NCI-H69 (cell line): ENCODE measurements around the gene FN3K.

Source experiments
- DNase-seq: peaks from one replicate; lab custom pipeline; 2025; lab: John Stamatoyannopoulos, UW

FN3K gene

DNA sequence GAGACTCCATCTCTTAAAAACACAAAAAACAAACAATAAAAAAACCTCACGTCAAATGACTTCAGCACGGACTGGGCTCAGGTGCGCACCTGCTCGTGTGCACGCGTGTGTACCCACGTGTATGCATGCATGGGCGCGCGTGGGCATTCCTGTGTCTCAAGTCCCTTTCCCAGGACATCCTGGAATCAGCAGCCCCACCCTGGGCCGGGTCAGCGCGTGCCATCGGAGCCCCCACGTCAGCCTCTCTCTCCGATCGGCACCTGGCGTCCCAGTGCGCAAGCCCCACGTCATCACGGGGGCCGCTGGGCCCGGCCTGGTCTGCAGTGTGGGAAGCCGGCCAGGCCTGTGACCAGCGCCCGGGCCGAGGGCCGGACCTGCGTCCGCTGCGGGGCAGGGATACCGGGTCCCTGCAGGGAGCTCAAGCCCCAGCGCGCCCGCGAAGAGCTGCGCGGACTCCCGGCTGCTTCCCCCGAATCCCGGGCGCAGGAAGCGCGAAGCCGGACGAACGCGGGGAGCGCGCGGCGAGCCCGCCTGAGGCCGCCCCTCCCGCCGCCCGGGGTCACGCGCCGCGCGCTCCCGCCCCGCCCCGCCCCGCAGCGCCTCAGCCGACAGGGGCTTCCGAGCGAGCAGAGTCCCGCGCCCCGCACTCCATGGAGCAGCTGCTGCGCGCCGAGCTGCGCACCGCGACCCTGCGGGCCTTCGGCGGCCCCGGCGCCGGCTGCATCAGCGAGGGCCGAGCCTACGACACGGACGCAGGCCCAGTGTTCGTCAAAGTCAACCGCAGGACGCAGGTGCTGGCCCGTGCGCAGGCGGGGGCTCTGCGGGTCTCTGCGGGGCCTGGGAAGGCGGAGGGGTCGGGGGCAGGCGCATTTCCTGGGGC is at the start of gene FN3K:
FN3K (plus strand) TSS at position 629 of the 880 bp plus-strand sequence; CDS start at position 651, 22 bp downstream.
- DNase-seq: peak; percentile 86

DNA sequence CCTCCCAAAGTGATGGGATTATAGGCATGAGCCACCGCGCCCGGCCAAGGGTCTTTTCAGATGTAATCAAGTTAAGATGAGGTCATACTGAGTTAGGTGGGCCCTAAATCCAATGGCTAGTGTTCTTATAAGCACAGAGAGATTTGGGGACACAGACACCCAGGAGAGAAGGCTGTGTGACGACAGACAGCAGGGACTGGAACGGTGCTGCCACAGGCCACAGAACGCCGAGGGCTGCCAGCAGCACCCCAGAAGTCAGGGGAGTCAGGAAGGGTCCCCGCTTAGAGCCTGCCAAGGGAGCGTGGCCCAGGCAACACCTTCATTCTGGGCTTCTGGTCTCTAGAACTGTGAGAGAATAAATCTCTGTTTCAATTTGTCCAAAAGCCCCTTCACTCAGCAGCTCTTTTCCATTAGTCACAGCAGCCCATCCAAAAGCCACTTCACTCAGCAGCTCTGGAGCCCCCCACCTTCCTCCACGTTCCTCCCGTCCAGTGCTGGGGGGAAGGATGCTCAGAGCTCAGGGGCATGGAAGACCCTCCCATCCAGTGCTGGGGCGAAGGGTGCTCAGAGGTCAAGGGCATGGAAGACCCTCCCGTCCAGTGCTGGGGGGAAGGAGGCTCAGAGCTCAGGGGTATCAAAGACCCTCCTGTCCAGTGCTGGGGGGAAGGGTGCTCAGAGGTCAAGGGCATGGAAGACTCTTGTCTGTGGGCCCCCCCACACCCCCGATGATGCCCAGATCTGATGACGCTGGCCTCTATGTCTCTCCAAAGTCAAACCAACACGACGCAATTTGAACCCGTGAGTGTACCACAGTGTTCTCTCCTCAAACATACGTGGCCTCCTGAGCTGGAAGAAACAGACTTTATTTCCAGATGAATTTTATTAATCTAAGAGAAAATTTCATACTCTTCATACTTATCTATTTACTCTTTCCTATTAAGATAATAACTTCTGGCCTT is 48.8 kb upstream of the FN3K start:
- no peak for DNase-seq

DNA sequence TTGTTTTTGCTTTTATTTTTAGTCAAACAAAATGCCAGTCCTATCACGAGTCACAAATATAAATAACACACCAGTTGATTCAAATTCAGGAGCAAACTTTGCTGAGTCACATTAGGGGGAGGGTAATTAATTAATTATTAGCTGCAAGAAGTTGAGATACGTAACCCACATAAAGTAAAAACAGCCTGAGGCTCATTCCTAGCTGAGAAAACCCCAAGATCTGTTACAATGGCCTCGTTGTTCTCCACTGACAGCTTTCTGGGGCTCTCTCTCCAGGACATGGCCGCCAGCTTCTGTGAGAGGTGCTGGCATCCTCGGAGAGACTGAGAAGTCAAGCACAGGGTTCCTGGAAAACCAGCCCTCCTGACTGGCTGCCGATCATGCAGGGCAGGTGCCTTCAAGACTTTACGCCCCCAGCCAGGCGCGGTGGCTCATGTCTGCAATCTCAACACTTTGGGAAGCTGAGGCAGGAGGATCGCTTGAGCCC is 48.0 kb upstream of the FN3K start:
- DNase-seq: no peak

- no peak for DNase-seq
Measured at GRCh38 chr17:82687871-82688270, 47.5 kb upstream of the FN3K start.

GRCh38 chr17:82689077-82689476 is 46.3 kb upstream of the FN3K start:
- DNase-seq: no peak

DNA sequence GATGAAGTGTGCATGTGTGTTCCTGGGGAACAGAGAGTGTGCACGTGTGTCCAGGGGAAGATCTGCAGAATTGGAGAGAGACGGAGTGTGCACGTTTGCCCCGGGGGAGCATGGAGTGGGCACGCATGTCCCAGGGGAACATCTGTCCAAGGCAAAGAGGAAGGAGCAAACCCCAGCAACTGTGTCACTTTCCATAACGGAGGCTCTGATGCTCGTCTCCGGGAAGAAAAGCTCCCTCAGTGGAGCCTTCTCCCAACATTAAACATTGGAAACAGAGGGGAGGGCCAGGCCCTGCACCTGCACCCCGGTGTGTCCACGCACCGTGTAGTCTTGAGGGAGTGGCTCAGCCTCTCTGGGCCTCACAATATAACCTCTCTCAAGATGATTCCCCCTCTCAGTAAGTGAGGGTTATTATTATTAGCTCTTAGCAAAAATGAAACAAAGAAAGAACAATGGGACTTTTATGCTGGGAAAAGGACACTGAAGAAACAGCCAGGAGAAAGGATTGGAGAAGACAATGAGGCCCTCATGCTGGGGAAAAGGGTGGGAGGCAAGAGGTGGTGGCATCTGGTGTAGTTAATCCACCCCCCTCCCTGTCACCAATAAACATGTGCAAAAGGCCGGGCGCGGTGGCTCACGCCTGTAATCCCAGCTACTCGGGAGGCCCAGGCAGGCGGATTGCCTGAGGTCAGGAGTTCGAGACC is 44.5 kb upstream of the FN3K start:
- no peak for DNase-seq

DNA sequence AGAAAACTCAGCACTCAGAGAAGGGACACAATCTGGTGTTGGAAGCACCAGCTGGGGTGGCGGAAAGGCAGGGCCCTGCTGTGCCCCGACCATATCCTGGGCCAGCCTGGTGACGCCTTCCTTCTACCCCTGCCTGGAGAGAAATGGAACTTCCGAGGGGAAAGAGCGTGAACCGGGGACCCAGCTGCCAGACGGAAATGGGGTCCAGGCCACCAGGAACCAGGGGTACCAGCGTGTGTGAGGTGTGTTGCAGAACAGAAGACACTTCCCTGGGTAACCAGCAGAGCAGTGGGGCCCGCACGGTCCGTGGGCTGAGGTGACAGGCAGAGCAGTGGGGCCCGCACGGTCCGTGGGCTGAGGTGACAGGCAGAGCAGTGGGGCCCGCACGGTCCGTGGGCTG is 43.7 kb upstream of the FN3K start:
- no peak for DNase-seq

DNA sequence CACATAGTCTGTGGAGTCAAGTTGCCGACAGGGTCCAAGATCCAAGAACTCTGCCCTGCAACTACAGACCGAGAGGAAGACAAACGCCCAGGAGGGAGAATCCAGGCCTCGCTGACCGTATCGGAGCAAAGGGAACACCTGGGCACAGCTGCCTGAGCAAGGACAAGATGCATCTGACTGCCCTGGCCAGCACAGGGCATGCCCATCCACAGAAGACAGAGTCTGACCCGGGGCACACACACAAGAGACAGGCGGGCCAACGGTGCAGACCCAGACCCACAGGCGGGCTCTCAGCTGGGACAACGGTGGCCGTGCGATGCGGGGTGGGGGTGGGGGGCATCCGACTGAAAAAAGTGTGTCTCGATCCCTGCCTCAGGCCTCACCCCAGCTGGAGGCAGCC is 43.1 kb upstream of the FN3K start:
- DNase-seq: no peak

DNA sequence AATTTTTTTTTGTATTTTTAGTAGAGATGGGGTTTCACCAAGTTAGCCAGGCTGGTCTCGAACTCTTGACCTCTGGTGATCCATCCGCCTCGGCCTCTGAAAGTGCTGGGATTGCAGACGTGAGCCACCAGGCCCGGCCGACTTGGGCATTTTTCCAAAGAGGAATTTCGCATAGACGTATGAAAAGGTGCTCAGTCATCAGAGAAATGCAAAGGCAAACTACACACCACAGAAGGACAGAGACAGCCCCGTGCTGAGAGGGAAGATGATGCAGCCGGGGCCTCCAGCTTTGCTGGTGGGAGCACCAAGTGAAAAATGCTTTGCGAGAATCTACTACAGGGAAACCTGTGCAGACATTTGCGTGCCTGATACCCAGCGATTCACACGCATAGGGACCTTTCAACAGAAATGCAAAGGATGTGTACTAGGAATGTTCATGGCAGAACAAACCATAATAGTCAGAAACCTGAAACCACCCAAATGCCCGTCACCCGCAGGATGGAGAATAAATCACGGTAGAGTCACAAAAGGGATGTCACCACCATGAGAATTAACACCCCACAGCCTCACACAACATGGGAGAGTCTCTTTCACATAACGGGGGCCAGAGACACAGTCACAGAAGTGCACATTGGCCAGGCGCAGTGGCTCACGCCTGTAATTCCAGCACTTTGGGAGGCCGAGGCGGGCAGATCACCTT is 42.1 kb upstream of the FN3K start:
- DNase-seq: no peak

DNA sequence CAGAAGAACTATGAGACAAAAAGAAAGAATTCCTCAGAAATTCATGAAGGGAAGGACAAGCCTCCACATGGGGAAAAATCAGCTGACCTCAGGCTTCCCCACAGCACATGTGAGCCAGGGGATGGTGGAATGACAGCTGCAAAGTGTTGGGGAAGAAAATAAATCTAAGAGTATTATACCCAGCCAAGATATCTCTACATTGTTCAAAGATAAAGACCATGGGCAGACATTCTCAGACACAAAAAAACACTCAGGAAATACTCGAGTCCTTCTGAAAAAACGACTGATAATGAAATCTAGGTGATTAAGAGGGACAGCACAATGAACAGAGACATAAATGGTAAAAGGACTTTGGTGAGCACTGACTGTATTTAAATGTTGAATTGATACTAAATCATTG is 40.8 kb upstream of the FN3K start:
- DNase-seq: no peak

GRCh38 chr17:82696259-82696658 is 39.2 kb upstream of the FN3K start:
- DNase-seq: no peak

DNA sequence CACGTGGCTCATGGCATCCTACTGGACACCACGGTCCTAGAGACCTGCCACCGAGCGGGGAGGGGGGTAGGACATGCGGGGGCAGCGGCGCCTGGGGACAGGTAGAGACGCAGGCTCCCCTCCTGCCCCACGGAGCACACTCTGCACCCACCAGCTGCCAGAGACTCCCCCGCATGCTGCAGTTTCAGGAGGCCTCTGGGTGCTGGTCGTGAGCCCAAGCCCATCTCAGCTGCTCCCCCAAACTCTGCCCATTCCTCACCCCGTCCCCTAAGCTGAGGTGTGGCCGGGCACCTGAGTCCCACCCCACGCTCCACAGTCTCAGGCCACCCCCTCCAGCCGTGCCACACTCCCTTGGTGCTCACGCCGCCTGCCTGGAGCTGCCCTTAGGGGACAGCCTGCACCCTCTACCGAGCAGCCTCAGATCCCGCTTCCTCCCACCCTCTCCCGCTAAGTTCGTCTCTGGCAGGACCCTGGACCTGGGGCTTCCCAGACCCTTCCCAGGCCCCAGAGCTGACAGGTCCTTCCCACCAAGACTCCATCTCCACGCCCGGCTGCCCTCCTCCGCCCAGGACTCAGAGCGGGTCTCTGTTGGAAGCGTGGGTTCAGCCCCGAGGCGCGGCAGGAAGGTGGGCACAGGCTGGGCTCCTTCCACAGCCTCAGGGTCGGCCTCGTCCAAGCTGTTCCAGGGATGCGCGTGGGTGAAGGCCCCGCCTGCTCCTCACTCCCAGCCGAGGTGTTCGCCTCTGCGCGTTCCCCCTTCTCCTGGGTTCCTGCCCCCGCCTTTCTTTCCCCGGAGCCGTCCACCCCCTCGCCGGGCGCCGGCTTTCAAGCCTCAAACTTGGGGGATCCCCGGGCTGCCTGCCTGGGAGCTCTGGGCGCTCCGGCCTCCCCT is 38.3 kb upstream of the FN3K start:
- DNase-seq: peak; percentile 30

GRCh38 chr17:82697808-82698064 is 37.7 kb upstream of the FN3K start:
- DNase-seq: no peak

DNA sequence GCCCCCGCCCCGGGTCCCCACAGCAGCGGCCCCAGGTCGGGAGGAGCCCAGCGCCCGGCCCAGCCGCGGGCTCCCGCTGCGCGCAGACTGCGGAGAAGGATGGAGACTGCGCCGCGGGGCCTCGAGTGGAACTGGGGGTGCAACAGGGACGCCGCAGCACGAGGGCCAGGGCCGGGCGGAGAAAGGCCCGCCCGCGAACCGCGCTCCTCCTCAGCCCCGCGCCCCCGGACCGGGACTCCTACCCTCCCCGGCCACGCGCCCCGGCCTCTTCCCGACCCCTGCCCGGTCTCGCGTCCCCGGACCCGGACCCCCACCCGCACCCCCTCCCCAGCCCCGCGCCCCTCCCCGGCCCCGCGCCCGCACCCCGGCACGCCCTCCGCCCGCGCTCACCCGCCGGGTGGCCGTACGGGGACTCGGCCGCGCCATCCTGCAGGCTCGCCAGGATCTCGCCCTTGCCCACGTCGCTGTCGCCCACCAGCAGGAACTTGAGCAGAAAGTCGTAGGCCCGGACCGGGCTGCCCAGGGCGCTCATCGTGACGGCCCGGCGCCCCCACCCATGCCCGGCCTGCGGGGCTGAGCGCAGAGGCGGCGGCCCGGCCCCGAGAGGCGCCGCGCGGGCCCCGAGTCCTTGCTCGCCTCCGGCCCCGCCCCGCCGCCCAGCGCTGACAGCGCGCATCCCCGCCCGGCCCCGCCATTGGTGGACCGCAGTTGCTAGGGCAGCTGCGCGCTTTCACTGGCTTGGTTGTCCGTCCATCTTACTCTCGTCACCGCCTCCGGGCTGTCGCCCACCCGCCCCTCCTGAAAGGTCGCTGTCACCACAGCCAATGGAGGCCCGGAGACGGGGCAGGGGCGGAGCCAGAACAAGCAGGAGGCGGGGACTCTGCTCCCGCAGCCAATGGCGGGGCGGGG is 37.1 kb upstream of the FN3K start, which contains the start of gene RAB40B:
RAB40B (minus strand) TSS at position 634 of the 909 bp plus-strand sequence; CDS start at position 532, 102 bp downstream.
- peak; percentile 99 for DNase-seq

DNA sequence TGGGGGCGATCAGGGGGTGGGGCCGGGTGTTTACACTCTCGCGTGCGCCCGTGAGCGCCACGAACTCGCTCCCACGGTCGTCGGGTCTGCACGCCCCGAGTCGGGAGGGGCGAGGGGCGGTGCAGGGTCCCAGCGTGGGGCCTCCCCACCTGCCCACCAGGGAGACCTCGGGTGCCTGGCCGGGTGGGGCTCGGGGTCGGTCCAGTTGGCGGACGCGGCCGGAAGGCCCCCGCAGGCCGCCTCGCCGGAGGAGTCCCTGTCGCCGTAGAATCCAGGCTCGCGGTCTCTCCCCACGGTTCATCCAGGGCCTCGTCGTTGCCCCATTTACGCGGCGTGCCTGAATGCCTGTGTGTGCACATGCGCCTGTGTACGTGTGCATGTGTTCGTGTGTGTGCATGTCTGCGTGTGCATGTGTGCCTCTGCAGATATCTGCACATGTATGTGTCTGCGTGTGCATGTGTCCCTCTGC is 36.4 kb upstream of the FN3K start:
- peak; percentile 82 for DNase-seq

GRCh38 chr17:82699551-82699950 is 35.9 kb upstream of the FN3K start:
- DNase-seq: no peak

GRCh38 chr17:82702231-82702927 is 33.0 kb upstream of the FN3K start:
- DNase-seq: no peak

DNA sequence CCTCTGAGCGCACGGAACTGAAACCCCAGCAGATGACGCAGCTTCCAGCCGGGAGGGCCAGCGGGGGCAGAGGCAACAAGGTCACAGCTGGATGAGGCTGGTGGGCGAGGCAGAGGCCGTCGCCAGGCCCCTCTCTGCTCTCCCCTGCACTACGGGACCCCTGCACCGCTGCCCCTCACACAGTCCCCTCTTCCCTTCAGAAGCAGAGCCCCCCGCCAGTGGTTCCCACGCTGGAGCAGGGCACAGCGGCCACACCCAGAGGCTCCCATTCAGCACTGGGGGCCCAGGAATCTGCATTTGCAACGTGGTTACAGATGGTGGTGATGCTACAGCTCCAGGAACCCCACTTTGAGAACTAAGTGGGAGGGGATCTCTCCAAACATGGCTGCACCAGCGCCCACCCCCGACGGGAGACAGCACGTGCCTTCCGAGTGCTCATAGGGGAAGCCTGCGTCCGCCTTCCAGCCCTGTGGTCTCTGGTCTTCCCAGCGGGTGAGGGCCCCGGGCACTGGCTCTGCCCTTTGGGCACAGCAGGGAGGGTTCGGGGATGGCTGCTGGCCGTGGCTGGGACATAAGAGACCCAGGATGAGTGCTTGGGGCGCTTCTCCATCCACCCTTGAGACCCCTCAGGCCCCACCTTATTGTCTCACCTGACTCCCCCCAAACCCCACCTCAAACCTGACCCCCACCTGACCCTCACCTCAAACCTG is 32.2 kb upstream of the FN3K start:
- DNase-seq: no peak
